HG03159 (cell line): ENCODE measurements around the gene TMEM52.
"Not testable (repeated sequence)": the region's sequence is repeated elsewhere in the genome, so short reads cannot be mapped to it uniquely, and the experiment has no call there.

ENCODE experiments used
- ATAC-seq: cut with Tn5 transposase; IDR thresholded peaks from one replicate; pipeline ENCODE4 v1.9.1; 2021; ENCODE audit warnings: mild to moderate bottlenecking, moderate library complexity; ENCODE audit not compliant: unreplicated experiment

TMEM52 gene

GRCh38 chr1:1947493-1947892, 28.4 kb upstream of the TMEM52 start:
- no peak for ATAC-seq

- no peak for ATAC-seq
Observed at GRCh38 chr1:1946540-1946939, 27.5 kb upstream of the TMEM52 start.

- ATAC-seq, result no peak
Observed at GRCh38 chr1:1945782-1946393, 26.8 kb upstream of the TMEM52 start.

- ATAC-seq, result no peak
Observed at GRCh38 chr1:1943834-1944570, 24.9 kb upstream of the TMEM52 start.

- ATAC-seq, result no peak
Observed at GRCh38 chr1:1942753-1943656, 23.9 kb upstream of the TMEM52 start.

GRCh38 chr1:1941868-1942752, 23.0 kb upstream of the TMEM52 start:
- ATAC-seq, result no peak

GRCh38 chr1:1941211-1941841, 22.2 kb upstream of the TMEM52 start:
- ATAC-seq, result no peak

- ATAC-seq, result no peak
Observed at GRCh38 chr1:1940123-1940425, 21.0 kb upstream of the TMEM52 start.

GRCh38 chr1:1939296-1940122, 20.4 kb upstream of the TMEM52 start:
- ATAC-seq, result no peak

- no peak for ATAC-seq
Observed at GRCh38 chr1:1938613-1939295, 19.7 kb upstream of the TMEM52 start.

GRCh38 chr1:1938276-1938573, 19.1 kb upstream of the TMEM52 start:
- no peak for ATAC-seq

GRCh38 chr1:1937549-1938275, 18.6 kb upstream of the TMEM52 start:
- ATAC-seq, result no peak

GRCh38 chr1:1937061-1937460, 18.0 kb upstream of the TMEM52 start:
- no peak for ATAC-seq

GRCh38 chr1:1934848-1935247, 15.8 kb upstream of the TMEM52 start:
- ATAC-seq, result not testable (repeated sequence)

- ATAC-seq, result no peak
Observed at GRCh38 chr1:1929639-1930545, 10.8 kb upstream of the TMEM52 start.

- ATAC-seq, result no peak
Observed at GRCh38 chr1:1929102-1929638, 10.1 kb upstream of the TMEM52 start.
